Activated CD4-positive, alpha-beta T cell treated with anti-CD3 and anti-CD28 coated beads for 36 hours (primary cell): ENCODE results near the gene RBMS3. TPM values are rescaled to one million over a fixed set of nuclear protein-coding genes. Genes with fewer than 3 reads are reported as not detected.

Source experiments
- ATAC-seq: fragments of 200-7000 bp; cut with Tn5 transposase; one replicate; pipeline ENCODE4 v1.10.0; 2021; ENCODE audit warnings: mild to moderate bottlenecking, moderate library complexity
- CTCF ChIA-PET: fragments of 350-600 bp; sonication (Branson Sonifier 250); formaldehyde crosslinking; loops from one replicate; lab custom pipeline; 2021; ENCODE audit warnings: antibody characterized with exemption; lab: Charles Lee
- POLR2A ChIA-PET: fragments of 350-600 bp; sonication (Branson Sonifier 250); formaldehyde crosslinking; loops from one replicate; lab custom pipeline; 2021; ENCODE audit warnings: antibody characterized with exemption, inconsistent platforms; lab: Charles Lee
- DNase-seq: peaks from one replicate; pipeline ENCODE4 v3.0.0-alpha.2; 2020
- H3K27ac Mint-ChIP-seq: one replicate; pipeline ENCODE4 v1.8.0; 2021; ENCODE audit warnings: mixed read lengths
- H3K27me3 Mint-ChIP-seq: one replicate; pipeline ENCODE4 v1.8.0; 2021; ENCODE audit warnings: mixed read lengths
- H3K36me3 Mint-ChIP-seq: one replicate; pipeline ENCODE4 v1.8.0; 2021; ENCODE audit warnings: low read depth, mixed read lengths
- H3K4me1 Mint-ChIP-seq: one replicate; pipeline ENCODE4 v1.8.0; 2021; ENCODE audit warnings: mixed read lengths
- H3K4me3 Mint-ChIP-seq: one replicate; pipeline ENCODE4 v1.8.0; 2021; ENCODE audit warnings: mild to moderate bottlenecking, moderate library complexity, mixed read lengths
- H3K9me3 Mint-ChIP-seq: one replicate; pipeline ENCODE4 v1.8.0; 2021; ENCODE audit warnings: low read depth, mixed read lengths
- intact Hi-C, 2 experiments: fragments of 100-400 bp; cut with DNase I in 1 of 2; cut with micrococcal nuclease in 1 of 2; formaldehyde crosslinking; loops; one replicate each; pipeline versions ENCODE4 v1.14.2 to v1.15.1; 2022 to 2024; cut with DNase I, micrococcal nuclease
- total RNA-seq, 2 experiments: library from RNA; stranded (reverse); gene quantifications; one replicate each; pipeline ENCODE4 v1.2.3, GENCODE V29; 2021

The RBMS3 gene
- total RNA-seq, 2 experiments from 2014 or later = 1.5 to 2.0 TPM

DNA sequence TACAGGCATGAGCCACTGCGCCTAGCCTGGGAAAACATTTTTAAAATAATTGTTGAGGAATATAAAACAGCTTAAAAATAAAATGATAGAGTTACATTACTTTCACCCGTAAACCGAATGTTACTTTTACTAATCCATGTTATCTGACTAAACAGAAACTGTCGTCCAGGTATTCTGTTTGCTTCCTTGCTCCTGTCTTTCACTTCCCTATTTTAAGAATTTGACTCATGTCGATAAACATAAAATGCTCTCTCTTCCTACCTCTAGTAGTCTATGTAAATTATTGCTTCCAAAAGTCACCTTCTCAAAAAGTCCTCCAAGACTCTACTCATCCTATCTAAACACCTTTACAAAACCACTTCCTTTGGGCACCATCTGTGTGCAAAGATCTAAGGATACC lies 216.4 kb downstream of the RBMS3 start:
- no peaks in the 10 kb centered on the region for H3K9me3 Mint-ChIP-seq
- CTCF ChIA-PET = no interaction called here
- no peak overlapping the region for H3K4me3 Mint-ChIP-seq
- no peak for ATAC-seq
- no peaks in the 10 kb centered on the region for H3K4me1 Mint-ChIP-seq
- H3K27me3 Mint-ChIP-seq = no peaks in the 10 kb centered on the region
- H3K27ac Mint-ChIP-seq = no peak overlapping the region
- POLR2A ChIA-PET = no interaction called here
- H3K36me3 Mint-ChIP-seq = no peaks in the 10 kb centered on the region
- intact Hi-C loops = no loop called here
- DNase-seq = no peak

DNA sequence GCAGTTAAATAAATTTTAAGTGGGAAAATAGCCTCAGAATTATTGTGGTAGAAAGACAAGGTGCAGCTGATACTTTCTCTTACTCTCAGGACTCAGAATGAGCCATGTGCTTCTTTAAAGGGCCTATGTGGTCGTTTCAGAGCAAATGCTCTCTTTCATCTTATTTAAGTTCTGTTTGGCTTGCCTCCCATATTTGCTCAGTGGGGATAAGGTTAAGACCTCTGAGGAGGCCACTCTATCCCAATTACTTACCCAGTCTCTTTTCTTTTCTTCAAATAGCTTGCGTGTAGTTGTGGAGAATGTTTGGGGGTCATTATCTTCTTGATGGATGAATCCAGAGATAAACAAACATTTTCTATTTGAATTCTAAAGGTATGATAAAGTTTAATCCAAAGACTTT lies 221.9 kb downstream of the RBMS3 start:
- DNase-seq (no peak), ATAC-seq (no peak)
- ChIA-PET CTCF (interaction anchor here (0.7 to 1.5 kb wide), 2 partner anchors 8 to 18 kb away, joined by 3 read pairs; no protein-coding TSS in a partner anchor), POLR2A (no interaction called here)
- Mint-ChIP-seq H3K27ac (no peak overlapping the region), H3K4me1 (no peaks in the 10 kb centered on the region), H3K27me3 (no peaks in the 10 kb centered on the region), H3K36me3 (no peaks in the 10 kb centered on the region), H3K4me3 (no peak overlapping the region), H3K9me3 (no peaks in the 10 kb centered on the region)
- intact Hi-C loops = no loop called here

DNA sequence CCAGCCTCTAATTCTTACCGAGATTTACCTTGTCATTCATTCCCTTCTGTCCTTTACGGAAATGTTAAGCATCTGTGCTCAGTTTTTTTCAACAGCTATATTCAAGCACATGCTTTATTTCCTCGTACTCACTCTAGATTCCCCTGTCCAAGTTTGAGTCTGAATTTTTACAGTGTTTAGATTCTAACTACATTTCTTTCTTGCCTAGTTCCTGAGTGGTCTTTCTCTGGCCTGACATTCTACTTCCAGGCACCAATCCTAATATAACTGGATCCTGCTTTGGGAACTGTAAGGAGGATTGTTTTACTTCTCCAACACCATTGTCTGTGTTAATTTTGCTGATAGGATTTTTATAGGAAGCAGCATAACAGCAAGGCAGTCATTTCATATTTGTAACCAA lies 222.4 kb downstream of the RBMS3 start:
- Mint-ChIP-seq H3K4me3 (no peak overlapping the region), H3K4me1 (no peaks in the 10 kb centered on the region), H3K27me3 (peaks cover 1% of the 10 kb centered on the region), H3K27ac (no peak overlapping the region), H3K36me3 (no peaks in the 10 kb centered on the region), H3K9me3 (no peaks in the 10 kb centered on the region)
- POLR2A ChIA-PET = no interaction called here
- intact Hi-C loops = no loop called here
- CTCF ChIA-PET = interaction anchor here (1.5 kb wide), 1 partner anchor 9 kb away, joined by 3 read pairs; no protein-coding TSS in a partner anchor
- ATAC-seq (no peak), DNase-seq (no peak)

DNA sequence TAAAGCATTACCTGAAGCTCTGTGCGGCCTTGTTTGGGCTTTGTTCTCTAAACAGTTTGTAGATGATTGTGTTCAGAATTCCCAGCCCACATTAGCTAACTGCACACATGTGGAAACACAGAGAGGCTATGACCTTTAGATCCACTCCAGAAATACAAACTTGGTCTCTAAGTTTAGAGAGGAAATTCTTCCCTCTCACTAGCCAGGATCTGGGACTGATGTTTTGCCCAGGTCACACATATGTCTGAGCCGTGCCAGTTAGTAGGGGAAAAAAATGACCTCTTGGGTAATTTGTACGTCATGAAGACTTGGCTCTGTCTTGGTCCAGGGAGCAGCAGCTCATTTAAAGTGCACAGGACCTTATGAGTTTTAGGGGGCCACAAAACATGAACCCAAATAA lies 223.1 kb downstream of the RBMS3 start:
- Mint-ChIP-seq H3K4me1 (no peaks in the 10 kb centered on the region), H3K27me3 (peaks cover 4% of the 10 kb centered on the region), H3K36me3 (no peaks in the 10 kb centered on the region), H3K4me3 (no peak overlapping the region), H3K27ac (no peak overlapping the region), H3K9me3 (no peaks in the 10 kb centered on the region)
- ChIA-PET CTCF (no interaction called here), POLR2A (no interaction called here)
- DNase-seq (no peak), ATAC-seq (no peak)
- intact Hi-C loops = no loop called here

DNA sequence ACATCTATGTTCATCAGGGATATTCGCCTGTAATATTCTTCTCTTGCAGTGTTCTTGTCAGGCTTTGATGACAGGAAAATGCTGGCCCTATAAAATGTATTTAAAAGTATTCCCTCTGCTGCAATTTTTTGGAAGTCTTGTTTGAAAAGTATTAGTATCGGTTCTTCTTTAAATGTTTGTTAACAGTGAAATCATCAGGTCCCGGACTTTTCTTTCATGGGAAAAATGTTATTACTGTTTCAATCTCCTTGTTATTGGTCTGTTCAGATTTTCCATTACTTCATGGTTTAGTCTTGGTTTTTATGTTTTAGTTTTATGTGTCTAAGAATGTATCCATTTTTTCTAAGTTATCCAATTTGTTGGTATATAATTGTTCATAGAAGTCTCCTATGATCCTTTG lies 225.6 kb downstream of the RBMS3 start:
- no peak for ATAC-seq
- no peaks in the 10 kb centered on the region for H3K4me1 Mint-ChIP-seq
- H3K27me3 Mint-ChIP-seq = peaks cover 8% of the 10 kb centered on the region
- ChIA-PET POLR2A (no interaction called here), CTCF (interaction anchor here (1.1 kb wide), 1 partner anchor 15 kb away, joined by 3 read pairs; no protein-coding TSS in a partner anchor)
- H3K4me3 Mint-ChIP-seq = no peak overlapping the region
- H3K27ac Mint-ChIP-seq = no peak overlapping the region
- no peak for DNase-seq
- intact Hi-C loops = no loop called here
- no peaks in the 10 kb centered on the region for H3K9me3 Mint-ChIP-seq
- H3K36me3 Mint-ChIP-seq = no peaks in the 10 kb centered on the region

DNA sequence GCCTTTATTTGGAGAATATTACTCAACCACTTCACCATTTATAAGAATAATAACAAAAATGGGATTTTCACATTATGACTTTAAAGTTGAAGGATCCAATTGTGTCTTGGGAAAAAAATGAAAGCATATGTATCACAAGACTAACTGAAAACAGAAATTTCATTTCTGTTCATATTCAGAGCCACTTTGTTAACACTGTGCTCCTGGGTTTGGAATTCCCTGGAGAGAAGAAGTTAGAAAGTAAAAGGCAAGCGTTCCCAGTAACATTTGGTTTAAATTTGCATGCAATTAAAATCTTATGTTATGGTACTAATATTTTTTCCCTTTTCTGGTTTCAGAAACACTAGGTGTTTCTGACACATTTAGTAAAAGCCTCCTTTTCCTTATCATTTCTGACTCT lies 230.8 kb downstream of the RBMS3 start:
- no peak for DNase-seq

DNA sequence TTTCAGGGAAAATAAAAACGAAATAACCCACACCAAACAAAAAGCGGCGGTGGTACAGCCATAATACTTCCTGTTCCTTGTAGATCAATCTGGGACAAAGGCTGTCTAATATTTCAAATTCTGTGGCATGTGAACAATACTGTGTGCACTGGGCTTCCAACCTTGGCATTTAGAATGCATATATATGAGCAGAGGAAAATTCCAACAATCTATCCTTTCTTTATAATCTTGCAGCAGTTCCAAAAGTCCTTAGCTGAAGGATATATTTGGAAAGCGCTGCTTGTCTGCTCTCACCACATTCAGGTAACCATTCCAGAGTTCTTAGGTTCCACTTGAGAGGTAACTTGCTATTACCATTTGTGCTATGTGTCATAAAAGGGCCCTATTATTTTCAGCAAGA lies 231.8 kb downstream of the RBMS3 start:
- peaks cover 6% of the 10 kb centered on the region for H3K4me1 Mint-ChIP-seq
- intact Hi-C loops = no loop called here

More for the DNA sequence above, 230.8 kb downstream of the RBMS3 start:
- H3K9me3 Mint-ChIP-seq = no peaks in the 10 kb centered on the region
- H3K27me3 Mint-ChIP-seq = peaks cover 18% of the 10 kb centered on the region
- no peak overlapping the region for H3K4me3 Mint-ChIP-seq
- CTCF ChIA-PET = no interaction called here
- H3K27ac Mint-ChIP-seq = no peak overlapping the region
- intact Hi-C loops = no loop called here
- H3K36me3 Mint-ChIP-seq = no peaks in the 10 kb centered on the region
- H3K4me1 Mint-ChIP-seq = peaks cover 6% of the 10 kb centered on the region
- no peak for ATAC-seq
- POLR2A ChIA-PET = no interaction called here

DNA sequence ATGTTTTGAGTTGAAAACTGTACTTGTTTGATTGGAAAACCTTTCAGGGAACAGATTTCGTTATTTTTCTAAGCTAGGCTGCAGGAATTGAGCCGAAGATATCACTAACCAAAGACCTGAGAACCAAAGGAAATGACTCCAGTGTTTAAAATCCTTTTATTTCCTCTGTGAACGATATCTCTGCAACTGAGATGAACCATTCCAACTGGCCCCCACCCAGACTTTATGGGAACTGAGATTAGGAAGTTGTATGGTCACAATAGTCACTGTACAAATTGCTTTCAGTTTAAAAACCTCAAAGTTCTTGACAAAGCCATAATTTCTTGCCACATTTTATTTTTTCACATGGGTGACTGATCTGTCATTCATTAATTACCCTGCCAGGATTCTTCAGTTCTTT lies 232.4 kb downstream of the RBMS3 start:
- Mint-ChIP-seq H3K9me3 (no peaks in the 10 kb centered on the region), H3K27ac (no peak overlapping the region), H3K4me1 (peaks cover 6% of the 10 kb centered on the region), H3K36me3 (no peaks in the 10 kb centered on the region), H3K4me3 (no peak overlapping the region), H3K27me3 (peaks cover 18% of the 10 kb centered on the region)
- DNase-seq = no peak
- ChIA-PET POLR2A (no interaction called here), CTCF (interaction anchor here (0.6 kb wide), 1 partner anchor 232 kb away, joined by 3 read pairs; no protein-coding TSS in a partner anchor)
- intact Hi-C loops = no loop called here
- no peak for ATAC-seq

More for the DNA sequence above, 231.8 kb downstream of the RBMS3 start:
- POLR2A ChIA-PET = no interaction called here
- Mint-ChIP-seq H3K36me3 (no peaks in the 10 kb centered on the region), H3K27me3 (peaks cover 18% of the 10 kb centered on the region), H3K9me3 (no peaks in the 10 kb centered on the region), H3K4me3 (no peak overlapping the region), H3K27ac (no peak overlapping the region)
- ATAC-seq (no peak), DNase-seq (no peak)
- CTCF ChIA-PET = interaction anchor here (0.6 to 0.9 kb wide), 2 partner anchors 9 to 231 kb away, joined by 3 read pairs; no protein-coding TSS in a partner anchor

DNA sequence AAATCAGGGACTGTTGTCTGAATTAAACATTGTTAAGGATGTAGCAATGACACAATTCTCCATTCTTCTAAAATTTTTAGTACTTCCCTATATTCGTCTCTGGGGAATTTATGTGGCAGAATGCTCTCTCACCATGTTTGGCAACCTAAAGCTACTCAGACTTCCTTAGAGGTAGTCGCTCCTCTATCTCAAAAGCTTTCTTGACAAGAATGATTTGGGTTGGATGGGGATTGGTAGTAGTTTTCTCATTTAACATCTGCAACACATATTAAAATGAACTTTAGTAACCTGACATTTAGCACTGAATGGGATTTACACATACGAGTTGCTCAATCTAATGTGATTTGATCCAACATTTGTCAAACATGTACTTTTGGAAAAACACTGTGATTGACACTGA lies 233.3 kb downstream of the RBMS3 start:
- no peaks in the 10 kb centered on the region for H3K9me3 Mint-ChIP-seq
- no peak overlapping the region for H3K27ac Mint-ChIP-seq
- ChIA-PET POLR2A (no interaction called here), CTCF (interaction anchor here (0.9 kb wide), 1 partner anchor 351 kb away, joined by 3 read pairs; no protein-coding TSS in a partner anchor)
- H3K27me3 Mint-ChIP-seq = peaks cover 15% of the 10 kb centered on the region
- ATAC-seq (no peak), DNase-seq (no peak)
- H3K4me1 Mint-ChIP-seq = peaks cover 6% of the 10 kb centered on the region
- H3K36me3 Mint-ChIP-seq = no peaks in the 10 kb centered on the region
- H3K4me3 Mint-ChIP-seq = no peak overlapping the region
- intact Hi-C loops = no loop called here

DNA sequence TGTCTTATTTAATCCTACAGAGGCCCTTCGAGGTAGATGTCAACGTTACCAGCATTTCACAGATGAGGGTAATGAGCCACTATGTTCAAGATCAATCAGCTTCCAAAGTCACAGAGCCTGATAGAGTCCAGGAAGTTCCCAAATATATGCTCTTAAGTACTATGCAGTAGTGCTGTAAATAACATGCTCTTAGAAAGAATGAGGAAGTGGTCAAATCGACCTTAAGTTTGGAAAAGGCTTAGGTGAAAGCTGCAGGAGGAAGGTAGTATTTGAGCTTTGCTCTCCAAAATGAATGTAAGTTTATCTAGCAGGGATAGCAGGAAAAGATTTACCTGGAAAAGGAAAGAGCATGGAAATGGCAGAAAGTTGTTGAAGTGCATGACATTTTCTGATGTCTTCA lies 234.0 kb downstream of the RBMS3 start:
- Mint-ChIP-seq H3K36me3 (no peaks in the 10 kb centered on the region), H3K9me3 (no peaks in the 10 kb centered on the region), H3K27ac (no peak overlapping the region), H3K27me3 (peaks cover 13% of the 10 kb centered on the region), H3K4me3 (no peak overlapping the region), H3K4me1 (peaks cover 6% of the 10 kb centered on the region)
- no peak for DNase-seq
- CTCF ChIA-PET = interaction anchor here (0.9 kb wide), 1 partner anchor 352 kb away, joined by 3 read pairs; no protein-coding TSS in a partner anchor
- POLR2A ChIA-PET = no interaction called here
- no peak for ATAC-seq
- intact Hi-C loops = no loop called here

DNA sequence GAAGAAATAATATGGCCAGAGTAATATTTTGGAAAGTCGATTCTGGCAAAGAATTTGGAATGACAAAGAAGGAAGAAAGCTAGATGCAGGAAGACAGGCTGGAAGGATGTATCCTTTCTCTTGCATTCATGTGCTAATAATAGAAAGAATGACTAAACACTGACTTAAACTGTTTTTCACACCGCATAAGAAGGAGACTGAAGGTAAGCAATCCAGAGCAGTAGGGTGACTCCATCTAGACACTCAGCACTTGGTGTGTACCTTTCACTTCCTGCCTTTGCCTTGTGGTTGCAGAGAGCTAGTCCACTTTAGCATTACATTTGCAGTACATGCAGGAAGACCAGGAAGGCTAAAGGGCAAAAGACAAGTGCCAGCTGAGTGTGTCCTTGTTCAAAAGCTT lies 234.6 kb downstream of the RBMS3 start:
- CTCF ChIA-PET = no interaction called here
- POLR2A ChIA-PET = interaction anchor here (0.5 kb wide), 1 partner anchor 329 kb away, joined by 4 read pairs; no protein-coding TSS in a partner anchor
- intact Hi-C loops = no loop called here
- Mint-ChIP-seq H3K27ac (no peak overlapping the region), H3K36me3 (no peaks in the 10 kb centered on the region), H3K27me3 (peaks cover 10% of the 10 kb centered on the region), H3K4me1 (peaks cover 6% of the 10 kb centered on the region), H3K4me3 (no peak overlapping the region), H3K9me3 (no peaks in the 10 kb centered on the region)
- peak; percentile 69 for ATAC-seq
- no peak for DNase-seq

DNA sequence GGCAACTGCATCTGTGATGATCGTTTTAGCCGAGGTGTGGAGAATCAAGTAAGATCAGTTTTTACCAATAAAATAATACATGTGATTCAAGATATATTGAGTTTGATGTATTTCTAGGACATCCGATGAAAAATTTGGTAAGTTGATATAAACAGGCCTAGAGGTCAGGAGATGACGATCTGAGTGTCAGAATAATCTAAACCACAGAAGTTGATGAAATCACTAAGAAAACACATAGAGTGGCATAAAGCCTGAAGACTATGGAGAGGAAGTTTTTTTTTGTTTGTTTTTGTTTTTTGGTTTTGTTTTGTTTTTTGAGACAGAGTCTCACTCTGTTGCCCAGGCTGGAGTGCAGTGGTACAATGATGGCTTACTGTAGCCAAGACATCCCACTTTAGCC lies 235.3 kb downstream of the RBMS3 start:
- peaks cover 10% of the 10 kb centered on the region for H3K27me3 Mint-ChIP-seq
- no peak overlapping the region for H3K27ac Mint-ChIP-seq
- no peak for DNase-seq
- POLR2A ChIA-PET = no interaction called here
- intact Hi-C loops = no loop called here
- no peak for ATAC-seq
- no peak overlapping the region for H3K4me3 Mint-ChIP-seq
- CTCF ChIA-PET = no interaction called here
- peaks cover 6% of the 10 kb centered on the region for H3K4me1 Mint-ChIP-seq
- H3K9me3 Mint-ChIP-seq = no peaks in the 10 kb centered on the region
- no peaks in the 10 kb centered on the region for H3K36me3 Mint-ChIP-seq
